Measurements from ENCODE around the gene YOD1. TPM values are rescaled to one million over a fixed set of nuclear protein-coding genes. Genes with fewer than 3 reads are reported as not detected.

YOD1 gene
- total RNA-seq, 1 donor from 2014 or later = 4.2 TPM

- Histone ChIP-seq H3K9me3 (replicated peaks) (no peaks in the 10 kb centered on the region), H3K27ac (replicated peaks) (no peak overlapping the region), H3K36me3 (no peaks in the 10 kb centered on the region), H3K4me3 (no peak overlapping the region), H3K27me3 (ENCODE audit: low read depth) (no peaks in the 10 kb centered on the region), H3K4me1 (peaks cover 26% of the 10 kb centered on the region)
- no peak for TF ChIP-seq CTCF (IDR thresholded peaks at IDR 0.05; ENCODE audit: borderline replicate concordance)
- intact Hi-C loops (cut with micrococcal nuclease) = no loop called here
- DNase-seq = no peak
These were observed 14.1 kb downstream of the YOD1 start for GRCh38 chr1:207036865-207037264.

- H3K36me3 ChIP-seq = no peaks in the 10 kb centered on the region
- H3K27ac ChIP-seq (replicated peaks) = no peak overlapping the region
- DNase-seq = no peak
- H3K4me3 ChIP-seq = no peak overlapping the region
- intact Hi-C loops (cut with micrococcal nuclease) = no loop called here
- peaks cover 35% of the 10 kb centered on the region for H3K4me1 ChIP-seq
- H3K27me3 ChIP-seq (ENCODE audit: low read depth) = peaks cover 5% of the 10 kb centered on the region
- no peak for TF ChIP-seq CTCF (IDR thresholded peaks at IDR 0.05; ENCODE audit: borderline replicate concordance)
- no peaks in the 10 kb centered on the region for H3K9me3 ChIP-seq (replicated peaks)
These were observed 15.0 kb downstream of the YOD1 start for GRCh38 chr1:207035877-207036551.

- Histone ChIP-seq H3K27ac (replicated peaks) (no peak overlapping the region), H3K4me1 (peaks cover 33% of the 10 kb centered on the region), H3K4me3 (no peak overlapping the region), H3K36me3 (no peaks in the 10 kb centered on the region), H3K9me3 (replicated peaks) (no peaks in the 10 kb centered on the region), H3K27me3 (ENCODE audit: low read depth) (peaks cover 5% of the 10 kb centered on the region)
- TF ChIP-seq CTCF (IDR thresholded peaks at IDR 0.05; ENCODE audit: borderline replicate concordance) = no peak
- DNase-seq = no peak
- intact Hi-C loops (cut with micrococcal nuclease) = no loop called here
These were observed 16.0 kb downstream of the YOD1 start for GRCh38 chr1:207034998-207035397.

GRCh38 chr1:207034208-207034607, 16.8 kb downstream of the YOD1 start:
- DNase-seq = no peak
- H3K27ac ChIP-seq (replicated peaks) = no peak overlapping the region
- no peak for TF ChIP-seq CTCF (IDR thresholded peaks at IDR 0.05; ENCODE audit: borderline replicate concordance)
- intact Hi-C loops (cut with micrococcal nuclease) = no loop called here
- no peak overlapping the region for H3K4me3 ChIP-seq
- peaks cover 5% of the 10 kb centered on the region for H3K27me3 ChIP-seq (ENCODE audit: low read depth)
- H3K9me3 ChIP-seq (replicated peaks) = no peaks in the 10 kb centered on the region
- no peaks in the 10 kb centered on the region for H3K36me3 ChIP-seq
- H3K4me1 ChIP-seq = peaks cover 28% of the 10 kb centered on the region

- DNase-seq = no peak
- no peak for TF ChIP-seq CTCF (IDR thresholded peaks at IDR 0.05; ENCODE audit: borderline replicate concordance)
- H3K27me3 ChIP-seq (ENCODE audit: low read depth) = peaks cover 5% of the 10 kb centered on the region
- intact Hi-C loops (cut with micrococcal nuclease) = no loop called here
- peaks cover 28% of the 10 kb centered on the region for H3K4me1 ChIP-seq
- no peaks in the 10 kb centered on the region for H3K36me3 ChIP-seq
- no peaks in the 10 kb centered on the region for H3K9me3 ChIP-seq (replicated peaks)
- H3K4me3 ChIP-seq = no peak overlapping the region
- H3K27ac ChIP-seq (replicated peaks) = no peak overlapping the region
These were observed 17.7 kb downstream of the YOD1 start for GRCh38 chr1:207033302-207033701.
